T-helper 1 cell treated with Interleukin-12 subunit alpha and Interleukin-12 subunit beta and Interleukin-4 antibody, amounts not matched to agents 30 ng/mL and 1 ng/mL, for 36 hours (primary cell): ENCODE results near the gene ZNF536. TPM values are rescaled to one million over a fixed set of nuclear protein-coding genes. Genes with fewer than 3 reads are reported as not detected.

Experiments
- intact Hi-C: fragments of 100-400 bp; cut with micrococcal nuclease; formaldehyde crosslinking; loops from one replicate; pipeline ENCODE4 v1.15.1; 2024
- total RNA-seq: library from RNA; stranded (reverse); gene quantifications from 2 replicates; pipeline ENCODE4 v1.2.3, GENCODE V29; 2022

Gene ZNF536
- total RNA-seq, 1 donor from 2014 or later, result not detected

DNA sequence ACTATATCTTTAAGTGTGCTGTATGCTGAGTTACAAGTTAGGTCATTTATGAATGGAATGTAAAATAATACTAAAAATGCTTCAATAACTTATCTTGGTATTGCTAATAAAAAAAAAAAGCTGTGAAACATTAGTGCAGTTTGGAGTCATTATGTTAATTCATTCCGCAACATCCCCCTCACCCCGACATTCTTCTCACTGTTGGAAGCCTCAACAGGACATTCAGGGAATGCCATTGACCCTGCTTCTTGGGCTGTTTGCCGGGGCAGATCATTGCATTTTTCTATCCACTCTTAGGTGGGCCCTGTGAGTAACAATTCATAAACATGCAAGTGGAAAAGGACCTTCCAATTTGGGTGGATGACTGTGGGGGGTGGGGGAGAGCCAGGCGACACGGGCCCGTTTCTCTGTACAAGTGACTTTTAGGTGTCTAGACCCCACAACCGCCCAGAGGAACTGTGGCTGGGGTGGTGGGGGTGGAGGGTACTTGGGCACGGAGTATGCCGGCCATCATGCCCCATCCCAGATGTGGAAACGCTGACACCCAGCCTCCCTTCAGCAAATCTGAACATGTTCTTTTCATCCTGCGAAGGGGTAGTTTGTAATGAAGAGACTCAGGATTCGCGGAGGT, 185.9 kb downstream of the ZNF536 start:
- intact Hi-C loops, result no loop called here

DNA sequence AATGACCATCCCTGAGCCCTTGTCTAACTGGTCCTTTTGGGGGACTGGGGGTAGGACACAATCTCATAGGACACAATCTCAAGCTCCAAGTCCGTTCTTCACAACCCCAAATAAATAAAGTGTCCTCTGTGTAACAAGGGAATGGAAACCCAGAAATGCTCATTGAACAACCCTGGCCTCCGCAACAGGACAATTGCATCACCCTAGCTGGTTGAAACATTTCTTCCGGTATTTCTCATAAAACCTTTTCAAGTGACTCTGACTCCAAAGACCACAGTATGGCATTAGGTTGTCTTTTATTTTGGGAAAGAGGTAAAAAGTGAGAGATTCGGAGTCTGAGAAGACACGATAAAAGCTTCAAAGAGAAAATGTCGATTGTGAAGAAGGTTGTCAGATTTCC, 186.6 kb downstream of the ZNF536 start:
- intact Hi-C loops, result no loop called here

DNA sequence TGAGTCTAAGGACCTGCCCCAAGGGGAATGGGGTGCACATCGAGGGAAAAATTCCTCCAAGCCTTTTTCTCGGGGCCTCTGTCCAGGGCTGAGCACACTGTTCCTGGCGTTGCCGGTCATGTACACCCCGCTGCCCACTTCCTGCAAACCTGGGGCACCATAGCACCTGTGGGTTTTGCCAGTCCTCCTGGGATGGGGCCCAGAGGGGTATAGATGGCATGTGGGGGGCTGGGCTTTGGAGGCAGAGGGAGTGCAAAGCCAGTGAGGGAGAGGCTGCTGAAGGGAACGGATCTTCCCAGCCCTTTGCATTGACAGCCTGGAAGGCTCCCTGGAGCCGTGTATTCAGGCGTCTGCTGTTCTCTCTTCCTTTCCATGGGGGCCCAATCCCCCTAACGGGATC, 187.3 kb downstream of the ZNF536 start:
- intact Hi-C loops, result no loop called here

DNA sequence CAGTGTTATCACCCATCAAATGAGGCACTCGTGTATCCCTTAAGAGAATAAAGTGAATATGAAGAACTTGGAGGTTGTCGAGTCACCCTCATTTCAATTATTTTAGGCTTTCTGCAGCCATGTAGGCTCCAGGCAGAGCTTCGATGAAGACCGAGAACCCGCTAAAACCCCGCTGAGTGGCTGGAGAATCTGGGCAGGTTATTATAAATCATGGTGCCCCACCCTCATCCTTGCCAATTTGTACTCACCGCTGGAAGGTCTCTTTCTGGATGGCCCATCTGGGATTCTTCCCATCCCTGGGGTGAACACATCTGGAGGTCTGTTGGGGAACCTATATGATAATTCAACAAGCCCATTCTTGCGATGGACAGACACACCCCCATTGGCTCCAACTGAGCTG, 190.8 kb downstream of the ZNF536 start:
- intact Hi-C loops, result no loop called here

DNA sequence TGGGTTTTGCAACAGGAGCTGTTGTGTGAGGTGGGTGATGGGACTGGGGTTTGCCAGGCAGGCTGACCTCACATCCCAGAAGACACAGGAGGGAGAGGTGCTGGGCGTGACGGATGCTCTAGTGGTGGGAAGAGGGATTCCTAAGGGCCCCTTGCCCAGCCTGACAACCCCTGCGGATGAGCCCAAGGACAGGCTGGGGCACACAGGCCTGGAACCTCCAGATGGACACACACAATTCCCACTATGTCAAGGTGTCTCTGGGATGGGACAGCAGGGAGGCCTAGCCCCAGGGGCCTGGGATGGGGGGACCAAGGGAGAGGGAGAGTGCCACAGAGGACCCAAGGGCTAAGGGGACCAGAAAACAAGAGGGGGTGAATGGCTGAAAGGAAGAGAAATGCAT, 191.5 kb downstream of the ZNF536 start:
- intact Hi-C loops, result no loop called here

DNA sequence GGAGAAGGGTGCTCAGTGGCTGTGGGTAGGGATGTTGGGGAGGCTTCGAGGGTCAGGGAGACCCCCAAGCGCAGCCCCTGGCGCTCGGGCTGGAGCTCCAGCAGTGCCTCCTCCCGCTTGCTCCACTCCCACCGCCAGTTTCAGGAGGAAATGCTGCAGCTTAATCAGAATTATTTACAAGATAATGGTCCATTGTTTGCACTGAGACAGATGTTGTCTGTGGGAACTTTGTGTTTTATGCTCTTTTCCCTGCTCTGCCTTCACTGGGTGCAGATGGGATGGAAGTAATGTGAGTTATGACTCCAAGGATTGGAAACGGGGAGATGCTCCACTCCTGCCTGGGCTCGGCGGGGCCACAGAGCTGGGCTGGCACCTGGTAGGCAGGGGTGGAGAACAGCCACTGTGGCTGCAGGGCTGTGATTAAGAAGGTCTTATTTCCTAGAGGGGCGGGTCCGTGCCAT, 192.4 kb downstream of the ZNF536 start:
- intact Hi-C loops, result no loop called here

DNA sequence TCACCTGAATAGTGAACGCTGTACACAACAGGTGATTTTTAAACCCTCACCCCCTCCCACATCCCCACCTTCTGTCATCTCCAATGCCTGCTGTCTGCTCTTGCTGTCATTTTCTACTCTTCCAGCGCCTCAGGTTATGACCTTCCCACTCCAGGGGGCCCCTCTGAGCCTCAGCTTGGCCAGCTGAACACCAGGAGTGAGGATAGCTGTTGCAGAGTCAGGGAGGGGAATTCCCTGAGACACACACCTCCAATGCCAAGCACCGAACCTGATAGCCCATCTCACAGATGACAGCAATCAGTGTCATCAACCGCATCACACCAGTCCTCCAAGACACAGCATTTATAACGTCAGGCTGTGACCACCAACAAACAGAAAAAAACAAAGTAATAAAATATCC, 193.5 kb downstream of the ZNF536 start:
- intact Hi-C loops, result no loop called here

DNA sequence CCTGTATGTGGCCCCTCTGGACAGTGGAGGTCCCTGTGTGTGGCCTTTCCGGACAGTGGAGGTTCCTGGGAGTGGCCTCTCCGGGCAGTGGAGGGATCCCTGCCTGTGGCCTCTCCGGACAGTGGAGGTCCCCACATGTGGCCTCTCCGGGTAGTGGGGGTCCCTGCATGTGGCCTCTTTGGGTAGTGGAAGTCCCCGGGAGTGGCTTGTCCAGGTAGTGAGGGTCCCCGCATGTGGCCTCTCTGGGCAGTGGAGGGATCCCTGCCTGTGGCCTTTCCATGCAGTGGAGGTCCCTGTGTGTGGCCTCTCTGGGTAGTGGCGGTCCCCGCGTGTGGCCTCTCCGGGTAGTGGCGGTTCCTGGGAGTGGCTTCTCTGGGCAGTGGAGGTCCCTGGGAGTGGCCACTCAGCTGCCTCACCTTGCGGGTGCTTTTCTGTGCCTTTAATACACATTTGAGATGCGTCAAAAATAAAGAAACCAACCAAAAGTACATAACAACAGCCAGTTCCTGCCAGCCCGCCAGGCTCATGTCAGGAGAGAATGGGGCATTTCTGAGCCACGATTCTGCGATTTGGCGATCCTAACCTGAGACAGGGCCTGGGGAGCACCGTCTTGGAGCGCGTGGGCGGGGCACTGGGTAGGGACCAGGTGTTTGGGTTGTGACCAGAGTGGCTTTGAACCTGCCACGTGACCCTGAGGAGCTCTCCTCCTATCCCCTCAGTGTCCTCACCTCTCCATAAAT, 194.7 kb downstream of the ZNF536 start:
- intact Hi-C loops, result no loop called here

DNA sequence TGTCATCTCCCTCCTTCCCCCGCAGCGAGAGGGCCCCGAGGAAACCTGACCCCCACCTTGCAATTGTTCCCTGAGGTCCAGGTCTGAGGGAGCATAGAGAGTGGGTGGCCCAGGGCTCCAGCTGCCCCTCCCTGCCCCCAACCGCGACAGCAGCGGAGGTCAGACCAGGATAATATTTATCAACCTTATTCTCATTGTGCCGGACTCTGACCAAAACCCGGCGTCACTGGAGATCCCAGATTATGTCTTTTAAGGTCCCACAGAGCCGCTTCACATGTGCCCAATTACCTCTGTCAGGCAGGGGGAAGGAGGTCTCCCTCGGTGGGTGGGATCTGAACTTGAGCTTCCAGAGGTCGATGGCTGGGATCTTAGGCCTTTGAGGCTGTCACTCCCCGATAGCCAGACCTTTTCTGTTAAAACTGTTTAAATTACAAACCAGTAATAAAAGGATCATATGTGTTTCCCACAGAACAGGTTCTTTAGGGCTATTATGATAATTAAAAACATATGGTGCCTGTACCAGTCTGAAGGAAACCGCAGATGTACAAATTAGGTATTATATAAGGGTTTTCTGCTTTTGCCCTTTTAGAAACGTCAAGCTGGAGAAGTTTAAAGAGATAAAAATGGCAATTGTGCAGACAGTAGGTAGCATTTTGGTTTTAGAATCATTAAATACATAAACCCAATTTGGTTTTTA, 195.5 kb downstream of the ZNF536 start:
- intact Hi-C loops, result no loop called here

DNA sequence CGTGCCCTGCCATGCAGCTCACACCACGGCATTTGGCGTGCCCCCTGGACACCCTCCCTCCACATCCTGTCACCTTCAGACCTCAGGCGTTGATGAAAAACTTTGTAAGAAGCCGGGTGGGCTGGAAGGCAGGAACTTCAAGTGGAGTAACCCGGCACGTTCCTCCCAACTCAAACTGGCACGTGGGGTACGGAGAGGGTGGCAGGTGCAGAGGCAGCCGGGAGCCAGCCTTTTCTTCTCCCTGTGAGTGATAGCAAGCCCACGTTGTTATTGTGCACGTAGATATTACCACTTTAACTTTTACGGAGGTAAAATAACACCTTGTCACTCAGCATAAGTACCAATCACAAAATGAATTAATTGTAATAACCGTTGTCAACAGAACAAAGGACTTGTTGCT, 198.0 kb downstream of the ZNF536 start:
- intact Hi-C loops, result no loop called here

DNA sequence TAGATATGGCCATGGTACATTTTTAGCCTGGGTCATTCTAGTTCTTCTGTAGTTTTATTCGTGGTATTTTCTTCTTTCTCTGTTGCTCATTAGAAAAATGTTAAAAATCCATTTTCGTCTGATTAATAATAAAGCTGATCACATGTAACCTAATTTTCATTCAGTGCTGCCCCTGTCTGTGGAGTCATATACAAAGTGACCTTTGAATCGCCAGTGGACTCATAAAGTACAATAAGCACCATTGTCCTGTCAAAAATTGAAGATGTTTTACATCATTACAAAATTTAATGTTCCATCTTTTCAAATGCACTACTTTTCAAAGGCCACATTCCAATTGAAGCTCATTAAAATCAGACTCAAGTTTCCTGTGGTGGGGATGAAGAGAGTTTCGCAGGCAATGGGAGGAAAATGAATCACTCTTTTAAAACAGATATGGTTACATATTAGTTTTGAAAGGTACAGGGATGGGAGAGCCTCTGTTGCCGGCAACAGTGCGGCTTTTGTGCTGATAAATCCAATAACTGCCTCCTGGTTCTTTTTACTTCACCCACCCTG, 205.4 kb downstream of the ZNF536 start:
- intact Hi-C loops, result no loop called here

DNA sequence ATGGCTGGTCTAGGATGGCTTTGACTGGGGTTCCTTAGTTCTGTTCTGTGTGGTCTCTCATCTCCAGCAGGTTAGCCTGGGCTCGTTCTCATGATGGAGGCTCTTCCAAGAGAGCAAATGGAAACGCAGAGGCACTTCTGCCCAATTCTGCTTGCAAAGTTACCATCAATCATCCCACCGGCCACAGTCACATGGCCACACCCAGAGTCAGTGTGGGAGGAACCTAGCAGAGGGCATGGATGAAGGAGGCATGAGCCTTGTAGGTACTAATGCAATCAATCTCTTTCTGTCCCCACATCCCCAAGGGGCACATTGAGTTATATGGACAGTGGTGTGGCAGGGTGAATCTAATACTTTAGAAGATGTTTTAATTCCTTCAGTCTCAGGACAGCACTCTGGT, 207.2 kb downstream of the ZNF536 start:
- intact Hi-C loops, result no loop called here

DNA sequence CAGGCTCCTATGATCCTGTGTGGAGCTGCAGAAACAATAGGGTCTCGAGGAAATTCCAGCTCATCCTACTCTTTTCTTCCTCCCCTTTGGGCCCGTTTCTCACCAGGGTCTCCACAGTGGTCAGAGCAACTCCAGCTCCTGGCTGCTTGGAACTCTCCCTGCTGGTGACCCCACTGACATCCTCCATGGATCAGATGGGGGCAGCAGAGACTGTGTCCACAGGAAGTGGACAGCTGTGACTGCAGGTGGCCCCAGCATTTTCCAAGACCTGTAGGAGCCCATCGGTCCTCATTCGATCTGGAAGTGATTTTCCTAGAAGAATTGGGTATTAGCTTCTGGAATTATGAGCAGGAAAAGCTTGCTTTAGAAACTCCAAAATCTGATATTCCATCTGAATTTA, 208.5 kb downstream of the ZNF536 start:
- intact Hi-C loops, result no loop called here

DNA sequence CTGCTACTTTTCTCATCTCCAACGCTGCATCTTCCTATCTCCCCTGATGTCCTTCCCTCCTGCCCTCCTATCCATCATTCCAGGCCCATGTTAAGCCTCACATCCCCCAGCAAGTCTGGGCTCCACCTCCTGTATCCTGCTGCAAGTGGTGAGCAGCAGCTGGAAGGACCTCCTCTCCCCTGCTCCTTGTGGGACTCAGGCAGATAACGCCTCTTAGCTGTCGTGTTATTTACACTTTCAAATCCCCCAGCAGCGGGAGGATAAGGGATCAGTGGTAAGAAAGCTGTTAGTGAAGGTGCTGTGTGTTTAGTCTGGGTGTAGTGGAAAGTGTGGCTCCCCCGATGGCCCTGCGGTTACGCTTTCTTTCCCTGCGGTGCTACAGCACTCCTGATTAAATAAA, 211.9 kb downstream of the ZNF536 start:
- intact Hi-C loops, result no loop called here

DNA sequence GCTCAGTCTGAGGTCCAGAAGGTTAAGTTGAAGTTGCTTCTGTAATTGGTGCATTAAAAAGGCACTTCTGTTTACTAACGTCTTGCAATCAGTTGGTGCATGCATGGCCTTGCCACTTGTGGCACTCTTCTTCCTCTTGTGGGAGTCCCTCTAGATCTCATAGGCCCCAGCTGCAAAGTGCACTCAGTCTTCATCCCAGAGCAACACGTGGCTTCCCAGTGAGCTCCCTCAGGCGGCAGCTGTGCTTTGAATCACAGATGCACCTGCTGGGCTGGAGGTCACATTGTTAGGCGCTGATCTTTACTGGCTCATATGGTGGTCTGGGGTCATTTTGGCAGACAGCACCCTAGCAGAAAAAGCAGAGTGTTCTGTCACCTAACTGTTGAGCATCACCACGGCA, 215.7 kb downstream of the ZNF536 start:
- intact Hi-C loops, result no loop called here

DNA sequence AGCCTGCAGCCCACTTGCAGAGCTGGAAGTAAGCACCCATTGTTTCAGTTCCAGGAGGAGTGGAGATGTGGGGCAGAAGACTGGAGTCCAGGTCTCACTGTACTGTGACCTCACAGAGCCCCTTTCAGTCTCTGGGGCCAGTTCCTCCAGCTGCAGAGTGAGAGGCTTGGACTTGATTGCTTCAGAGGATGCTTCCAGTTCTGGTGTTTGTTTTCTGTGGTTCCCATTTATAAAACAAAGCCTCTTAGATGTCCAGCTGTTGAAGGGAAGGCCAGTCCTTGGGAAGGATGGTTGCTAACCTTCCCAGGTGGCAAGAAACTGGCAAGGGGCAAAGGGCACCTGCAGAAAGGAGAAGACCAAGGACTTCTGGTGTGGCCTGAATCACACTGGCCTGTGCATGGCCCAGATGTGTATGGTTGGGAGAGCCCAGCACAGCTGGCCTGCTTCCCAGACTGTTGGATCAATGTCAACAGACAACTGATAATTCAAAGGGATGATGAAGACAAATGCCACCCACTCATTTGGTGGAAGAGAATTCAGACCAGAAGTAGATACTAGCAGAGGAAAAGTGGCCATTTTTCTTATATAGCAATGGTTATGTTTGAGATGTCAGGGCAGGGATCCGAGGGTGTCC, 218.5 kb downstream of the ZNF536 start:
- intact Hi-C loops, result no loop called here

DNA sequence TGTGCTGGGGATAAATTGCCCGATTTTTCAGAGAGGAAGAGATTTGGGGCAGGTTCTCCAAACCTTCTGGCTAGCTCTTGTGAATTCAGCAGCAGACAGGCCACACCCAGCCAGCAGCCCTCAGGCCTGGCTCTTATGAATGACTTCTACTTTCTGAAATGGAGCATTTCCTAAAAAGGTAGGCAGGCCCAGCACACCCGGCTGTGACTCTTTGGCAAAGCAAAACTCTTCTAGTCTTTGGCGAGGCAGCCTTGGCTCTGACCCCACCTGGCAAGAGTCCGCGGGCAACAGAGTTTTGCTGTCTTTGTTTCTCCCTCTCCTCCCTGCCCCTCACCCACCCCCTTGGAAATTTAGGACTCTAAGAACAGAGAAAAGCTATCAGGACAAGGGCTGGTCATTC, 221.2 kb downstream of the ZNF536 start:
- intact Hi-C loops, result no loop called here

DNA sequence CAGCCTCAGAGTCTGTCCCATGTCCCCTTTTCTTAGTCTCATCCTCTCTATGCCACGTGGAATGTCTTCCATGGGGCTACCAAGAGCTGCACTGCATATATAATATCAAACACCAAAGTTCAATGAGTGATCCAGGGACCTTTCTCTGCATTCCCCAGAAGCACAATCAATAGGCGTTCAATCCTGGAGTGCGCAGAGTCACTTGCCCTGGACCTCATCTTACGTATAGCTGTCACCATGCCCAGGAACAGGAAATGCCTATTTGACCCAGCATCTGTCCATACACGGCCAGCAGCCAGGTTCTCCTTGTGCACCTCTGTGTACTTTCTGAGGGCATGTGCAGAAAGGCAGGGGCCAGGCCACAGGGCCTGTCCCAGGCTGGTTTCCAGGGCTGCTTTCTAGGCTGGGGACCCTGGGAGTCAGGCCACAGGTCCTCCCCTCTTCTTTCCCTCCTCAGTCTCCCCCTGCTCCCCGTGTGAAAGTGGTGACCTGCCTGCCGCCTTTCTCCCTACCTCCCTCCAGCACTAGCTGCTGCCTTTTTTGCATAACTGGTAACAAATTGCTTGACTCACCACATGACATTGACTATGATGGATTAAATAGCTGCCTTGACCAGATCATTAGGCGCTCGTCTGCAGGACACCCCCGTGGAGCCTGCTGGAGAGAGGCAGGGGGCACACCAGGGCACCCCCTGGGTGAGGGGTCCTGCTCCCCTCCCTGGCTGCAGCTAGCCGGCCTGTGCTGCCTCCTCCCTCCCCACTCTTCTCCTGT, 222.0 kb downstream of the ZNF536 start:
- intact Hi-C loops, result no loop called here

DNA sequence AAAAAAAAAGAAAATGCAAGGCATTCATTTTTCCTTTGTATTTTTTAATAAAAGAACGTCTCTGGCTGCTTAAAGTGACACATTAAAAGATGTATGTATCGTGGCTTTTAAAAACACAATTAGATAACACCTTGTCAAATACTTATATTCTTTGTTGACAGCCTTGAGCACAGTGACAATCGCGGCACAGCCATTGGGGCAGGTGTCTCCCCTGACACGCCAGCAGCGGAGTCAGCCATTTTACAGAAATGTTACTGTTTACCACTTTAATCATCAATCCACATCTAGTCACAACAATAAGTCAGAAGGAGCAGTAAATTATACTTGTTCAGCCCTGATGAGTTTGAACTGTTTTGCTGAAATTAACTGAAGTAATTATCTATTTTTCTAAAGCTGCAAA, 224.1 kb downstream of the ZNF536 start:
- intact Hi-C loops, result no loop called here

DNA sequence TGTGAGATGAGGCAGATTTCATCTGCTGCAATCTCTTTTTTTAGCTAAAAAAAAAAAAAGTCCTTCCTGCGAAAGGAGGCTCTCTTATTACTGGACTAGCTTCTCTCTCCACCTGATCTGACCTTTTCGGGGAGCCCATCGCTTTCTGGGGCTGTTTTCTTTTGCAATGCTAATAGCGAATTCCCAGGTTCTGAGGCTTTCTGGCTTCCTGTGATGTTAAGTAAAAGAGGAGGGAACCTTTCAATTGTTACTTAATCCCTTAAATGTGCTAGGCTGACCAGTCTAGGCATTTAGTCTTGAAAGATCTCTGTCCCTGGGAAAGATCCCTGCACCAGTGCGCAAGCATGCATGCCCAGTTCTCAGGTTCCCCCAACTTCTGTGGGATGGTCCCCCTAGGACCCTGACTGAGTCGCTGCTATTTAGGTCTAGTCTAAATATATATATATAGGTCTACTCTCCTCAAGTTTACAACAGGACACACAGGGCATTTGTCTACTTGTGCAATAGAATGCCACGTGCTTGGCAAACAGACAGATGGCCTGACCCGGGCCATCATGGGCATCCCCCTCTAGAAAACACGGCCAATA, 224.7 kb downstream of the ZNF536 start:
- intact Hi-C loops, result no loop called here

DNA sequence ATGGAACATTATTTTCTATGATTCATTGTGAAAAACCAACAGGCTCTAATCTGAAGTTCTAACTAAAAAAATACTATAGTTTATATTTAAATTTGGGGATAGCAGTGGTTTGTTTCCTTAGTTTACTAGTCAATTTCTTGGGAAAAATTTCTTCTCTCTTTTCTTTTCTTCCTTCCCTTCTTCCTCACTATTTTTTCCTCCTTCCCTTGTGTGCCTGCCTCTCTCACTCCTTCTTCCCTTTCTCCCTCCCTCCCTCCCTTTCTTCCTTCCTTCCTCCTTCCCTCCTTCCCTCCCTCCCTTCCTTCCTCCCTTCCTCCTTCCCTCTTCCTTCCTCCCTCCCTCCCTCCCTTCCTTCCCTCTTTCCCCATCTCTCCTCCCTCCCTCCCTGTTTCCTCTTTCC, 226.5 kb downstream of the ZNF536 start:
- intact Hi-C loops, result no loop called here
